ENCODE measurements around the gene SOWAHA.
A peak's percentile ranks its signal among the peaks of the same experiment; 100 is the strongest.

The SOWAHA gene

GRCh38 chr5:132812781-132813598 lies at the start of gene SOWAHA:
Gene SOWAHA (plus strand): TSS chr5:132813302. CDS start chr5:132813622, 320 bp downstream.
- DNase-seq, result no peak

GRCh38 chr5:132764051-132764450 lies 49.1 kb upstream of the SOWAHA start:
- DNase-seq, result no peak

- no peak for DNase-seq
These were observed 48.3 kb upstream of the SOWAHA start for GRCh38 chr5:132764671-132765238.

- no peak for DNase-seq
These were observed 47.6 kb upstream of the SOWAHA start for GRCh38 chr5:132765311-132766019.

- no peak for DNase-seq
These were observed 46.9 kb upstream of the SOWAHA start for GRCh38 chr5:132766020-132766805.

- DNase-seq, result no peak
These were observed 46.4 kb upstream of the SOWAHA start for GRCh38 chr5:132766806-132767055.

- no peak for DNase-seq
These were observed 46.0 kb upstream of the SOWAHA start for GRCh38 chr5:132767150-132767549.

- DNase-seq, result no peak
These were observed 44.6 kb upstream of the SOWAHA start for GRCh38 chr5:132768485-132768868.

- no peak for DNase-seq
These were observed 42.5 kb upstream of the SOWAHA start for GRCh38 chr5:132770476-132771159.

GRCh38 chr5:132771503-132771998 lies 41.6 kb upstream of the SOWAHA start:
- DNase-seq, result no peak

GRCh38 chr5:132772291-132773070 lies 40.6 kb upstream of the SOWAHA start:
- DNase-seq, result no peak

- DNase-seq, result no peak
These were observed 40.0 kb upstream of the SOWAHA start for GRCh38 chr5:132773114-132773513.

- no peak for DNase-seq
These were observed 39.3 kb upstream of the SOWAHA start for GRCh38 chr5:132773601-132774355.

GRCh38 chr5:132774406-132774805 lies 38.7 kb upstream of the SOWAHA start:
- DNase-seq, result no peak

- no peak for DNase-seq
These were observed 38.2 kb upstream of the SOWAHA start for GRCh38 chr5:132774896-132775295.

- DNase-seq, result no peak
These were observed 37.6 kb upstream of the SOWAHA start for GRCh38 chr5:132775476-132775961.

- DNase-seq, result no peak
These were observed 36.8 kb upstream of the SOWAHA start for GRCh38 chr5:132776131-132776937.

GRCh38 chr5:132776938-132777208 lies 36.2 kb upstream of the SOWAHA start:
- no peak for DNase-seq

GRCh38 chr5:132777209-132778069 lies 35.7 kb upstream of the SOWAHA start, which contains the start of gene SEPTIN8:
Gene SEPTIN8 (minus strand): TSS chr5:132777239. CDS start chr5:132777137, 102 bp downstream.
- peak; percentile 26 to 39 for DNase-seq
